ENCODE results near the gene CCDC88A.
"Not testable (repeated sequence)": the region's sequence is repeated elsewhere in the genome, so short reads cannot be mapped to it uniquely, and the experiment has no call there.

CCDC88A gene

GRCh38 chr2:55419679-55420438 lies at the start of gene CCDC88A:
CCDC88A (minus strand) TSS chr2:55419856; CDS start chr2:55419079, 777 bp downstream.
- DNase-seq (ENCODE audit: low spot score), result peak; percentile 97

- DNase-seq (ENCODE audit: low spot score), result no peak
These were observed 42.0 kb upstream of the CCDC88A start for GRCh38 chr2:55461679-55462078.

- DNase-seq (ENCODE audit: low spot score), result no peak
These were observed 40.9 kb upstream of the CCDC88A start for GRCh38 chr2:55460562-55460961.

GRCh38 chr2:55459714-55460274 lies 40.1 kb upstream of the CCDC88A start:
- no peak for DNase-seq (ENCODE audit: low spot score)

- DNase-seq (ENCODE audit: low spot score), result no peak
These were observed 39.6 kb upstream of the CCDC88A start for GRCh38 chr2:55459279-55459678.

GRCh38 chr2:55454121-55454520 lies 34.5 kb upstream of the CCDC88A start:
- no peak for DNase-seq (ENCODE audit: low spot score)

- DNase-seq (ENCODE audit: low spot score), result no peak
These were observed 33.2 kb upstream of the CCDC88A start for GRCh38 chr2:55452879-55453278.

- no peak for DNase-seq (ENCODE audit: low spot score)
These were observed 32.0 kb upstream of the CCDC88A start for GRCh38 chr2:55451699-55452098.

- not testable (repeated sequence) for DNase-seq (ENCODE audit: low spot score)
These were observed 30.4 kb upstream of the CCDC88A start for GRCh38 chr2:55450014-55450413.

- not testable (repeated sequence) for DNase-seq (ENCODE audit: low spot score)
These were observed 22.5 kb upstream of the CCDC88A start for GRCh38 chr2:55442045-55442760.

GRCh38 chr2:55441280-55441892 lies 21.7 kb upstream of the CCDC88A start:
- DNase-seq (ENCODE audit: low spot score), result no peak

- no peak for DNase-seq (ENCODE audit: low spot score)
These were observed 19.4 kb upstream of the CCDC88A start for GRCh38 chr2:55439101-55439397.

- DNase-seq (ENCODE audit: low spot score), result no peak
These were observed 18.9 kb upstream of the CCDC88A start for GRCh38 chr2:55438391-55439100.

- no peak for DNase-seq (ENCODE audit: low spot score)
These were observed 18.1 kb upstream of the CCDC88A start for GRCh38 chr2:55437515-55438390.

GRCh38 chr2:55431982-55432627 lies 12.4 kb upstream of the CCDC88A start:
- no peak for DNase-seq (ENCODE audit: low spot score)

- DNase-seq (ENCODE audit: low spot score), result no peak
These were observed 10.7 kb upstream of the CCDC88A start for GRCh38 chr2:55430211-55430975.

GRCh38 chr2:55428258-55428657 lies 8.6 kb upstream of the CCDC88A start:
- DNase-seq (ENCODE audit: low spot score), result no peak

- DNase-seq (ENCODE audit: low spot score), result no peak
These were observed 5.8 kb upstream of the CCDC88A start for GRCh38 chr2:55425431-55425831.

- DNase-seq (ENCODE audit: low spot score), result no peak
These were observed 3.4 kb upstream of the CCDC88A start for GRCh38 chr2:55422876-55423665.

Measured in putamen (tissue), 1 donor.